ENCODE data around the gene IER5L.
"Not testable (repeated sequence)": the region's sequence is repeated elsewhere in the genome, so short reads cannot be mapped to it uniquely, and the experiment has no call there.

Gene IER5L

DNA sequence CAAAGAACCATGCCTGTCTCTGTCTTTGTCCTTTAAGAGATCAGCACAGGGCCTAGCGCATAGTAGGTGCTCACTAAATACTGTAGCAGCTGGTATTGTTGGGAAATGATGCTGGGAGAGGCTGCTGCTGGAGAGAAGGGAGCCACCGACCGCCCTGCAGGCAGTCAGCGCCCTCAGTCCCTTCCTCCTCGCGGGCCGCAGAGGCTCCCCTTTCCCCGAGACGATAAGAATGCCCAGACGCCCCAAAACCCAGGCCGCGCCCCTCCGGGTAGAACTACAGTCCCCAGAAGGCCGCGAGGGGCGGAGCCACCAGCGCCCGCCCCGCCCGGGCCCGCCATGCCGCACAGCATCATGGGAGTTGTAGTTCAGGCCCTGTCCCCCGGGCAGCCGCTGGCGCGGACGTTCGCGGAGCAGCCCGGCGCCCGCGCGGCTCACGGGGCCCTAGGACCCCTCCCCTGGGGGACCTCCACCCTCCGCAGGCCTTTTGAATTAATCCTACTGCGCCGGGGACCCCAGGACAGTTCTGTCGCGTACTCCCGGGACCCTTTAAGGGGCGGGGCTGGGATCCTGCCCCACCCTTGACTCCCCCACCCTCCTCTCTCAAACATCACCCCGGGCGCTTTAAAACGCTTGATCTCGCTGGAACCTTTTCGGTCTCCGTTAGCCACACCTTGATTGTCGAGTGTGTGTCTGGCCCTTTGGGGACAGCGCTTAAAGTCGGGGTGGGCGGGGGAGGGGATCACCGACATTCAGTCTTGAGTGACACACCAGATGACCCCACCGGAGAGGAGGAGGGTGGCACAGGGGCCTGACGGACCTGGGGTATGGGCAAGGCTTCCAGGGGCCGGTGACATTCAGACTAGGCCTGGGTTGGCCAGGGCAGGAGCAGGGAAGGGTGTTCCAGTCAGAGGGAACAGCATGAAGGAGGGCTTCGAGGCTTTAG is 24.8 kb upstream of the IER5L start:
- peak; percentile 82 for DNase-seq

DNA sequence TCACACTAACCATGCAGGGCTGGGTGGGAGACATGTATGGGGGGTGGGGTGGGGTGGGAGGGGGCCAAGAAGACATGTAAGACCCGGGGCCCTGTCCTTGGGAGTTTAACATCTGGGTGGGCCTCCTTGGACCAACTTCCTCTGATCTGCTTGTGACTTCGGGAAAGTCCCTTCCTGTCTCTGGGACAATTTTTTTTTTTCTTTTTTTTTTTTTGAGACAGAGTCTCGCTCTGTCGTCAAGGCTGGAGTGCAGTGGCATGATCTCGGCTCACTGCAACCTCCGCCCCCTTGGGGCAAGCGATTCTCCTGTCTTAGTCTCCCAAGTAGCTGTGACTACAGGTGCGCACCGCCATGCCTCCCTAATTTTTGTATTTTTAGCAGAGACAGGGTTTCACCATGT is 23.8 kb upstream of the IER5L start:
- no peak for DNase-seq

DNA sequence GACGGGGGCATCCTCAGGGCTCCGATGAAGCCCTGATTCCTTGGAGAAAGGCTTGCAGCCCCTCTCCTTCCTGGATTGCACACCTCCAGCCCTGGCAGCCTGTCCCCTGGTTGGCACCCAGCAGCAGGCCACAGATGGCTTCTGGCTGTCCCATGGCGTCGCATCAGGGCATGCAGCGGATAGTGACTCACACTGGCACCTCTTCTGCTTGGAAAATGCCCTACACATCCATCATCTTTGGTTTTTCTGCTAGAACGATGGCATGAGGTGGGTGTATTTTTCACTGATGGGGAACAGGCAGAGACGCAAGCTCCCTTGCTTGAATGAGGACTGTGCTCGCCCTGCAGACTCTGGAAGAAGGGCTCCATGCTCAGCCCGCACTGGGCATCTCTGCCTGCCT is 23.2 kb upstream of the IER5L start:
- DNase-seq: no peak

DNA sequence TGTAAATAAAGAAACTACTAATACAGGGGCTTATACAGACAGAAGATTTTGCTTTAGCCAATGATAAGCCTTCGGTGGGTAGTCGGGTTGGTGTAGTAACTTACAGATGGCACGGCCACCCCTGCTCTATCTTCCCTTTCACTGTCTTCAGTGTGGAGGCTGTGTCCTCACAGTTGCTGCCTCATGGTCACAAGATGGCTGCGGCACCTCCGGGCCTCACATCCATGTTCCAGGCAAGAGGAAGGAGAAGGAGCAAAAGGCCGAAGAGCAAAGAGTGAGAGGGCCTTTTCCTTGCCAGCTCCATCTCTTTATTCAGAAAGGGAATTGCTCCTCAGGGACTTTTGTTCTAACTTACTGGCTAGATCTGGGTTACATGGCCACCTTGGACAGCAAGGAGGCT is 22.2 kb upstream of the IER5L start:
- no peak for DNase-seq

DNA sequence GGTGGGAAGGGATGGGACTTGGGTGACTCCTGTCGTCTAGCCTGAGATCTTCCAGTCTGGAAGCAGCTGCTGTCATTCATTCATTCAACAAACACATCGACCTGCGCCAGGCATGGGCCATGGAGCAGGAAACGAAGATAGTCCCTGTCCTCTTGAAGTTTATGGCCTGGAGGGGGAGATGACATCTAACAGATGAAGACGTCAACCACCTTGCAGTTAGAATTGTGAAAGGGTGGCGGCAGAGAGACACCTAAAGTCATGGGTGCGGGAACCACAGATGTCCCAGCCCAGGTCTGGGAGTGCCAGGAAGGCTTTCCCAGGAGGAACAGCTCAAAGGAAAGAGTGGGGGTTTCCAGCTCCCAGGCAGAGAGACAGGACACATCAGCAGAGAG is 21.0 kb upstream of the IER5L start:
- DNase-seq: no peak

DNA sequence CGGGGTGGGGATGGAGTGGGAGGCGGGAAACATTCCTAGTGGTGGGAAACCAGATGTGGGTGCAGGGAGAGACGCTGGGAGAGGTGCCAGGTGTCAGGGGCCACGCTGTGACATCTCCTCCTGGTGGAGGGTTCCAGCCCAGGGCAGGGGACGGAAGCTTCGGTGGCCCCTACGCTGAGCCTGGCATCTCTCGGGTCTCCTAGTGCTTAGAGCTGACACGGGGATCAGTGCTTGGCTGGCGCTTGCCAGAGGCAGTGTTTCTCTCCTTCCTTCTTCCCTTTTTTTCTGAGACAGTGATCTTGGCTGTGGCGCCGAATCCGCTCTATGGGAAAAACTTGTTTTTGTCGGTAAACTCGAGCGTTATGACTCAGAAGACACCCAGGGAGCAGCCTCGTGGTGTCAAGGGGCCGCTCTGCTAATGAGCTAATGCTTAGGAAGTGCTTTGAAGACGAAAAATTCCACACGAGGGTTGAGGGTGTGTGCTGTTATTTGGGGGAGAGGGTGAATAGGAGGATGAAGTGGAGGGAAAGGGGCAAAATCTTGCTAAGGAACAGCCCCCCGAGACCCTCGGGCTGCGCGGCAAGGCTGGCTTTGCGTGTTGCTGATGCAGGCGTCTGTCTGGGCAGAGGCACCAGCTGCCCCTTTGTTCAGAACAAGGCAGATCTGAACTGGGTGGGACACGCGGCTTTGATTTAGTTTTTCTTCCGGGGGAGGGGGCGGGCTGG is 20.4 kb upstream of the IER5L start:
- no peak for DNase-seq

DNA sequence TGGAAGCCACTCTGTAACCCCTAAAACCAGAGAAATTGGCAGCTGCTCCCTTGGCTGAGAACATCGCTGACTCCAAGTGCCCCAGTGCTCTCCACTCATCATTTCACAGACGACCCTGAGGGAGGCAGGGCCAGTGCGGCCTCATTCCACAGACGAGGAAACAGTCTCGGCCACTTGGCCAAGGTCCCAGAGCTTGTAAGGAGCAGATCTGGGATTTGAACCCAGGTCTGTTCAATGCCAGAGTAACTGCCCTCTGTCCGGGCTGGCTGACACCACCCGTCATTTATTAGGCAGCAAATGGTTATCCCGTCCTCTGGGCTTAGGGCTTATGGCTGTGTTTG is 19.9 kb upstream of the IER5L start:
- DNase-seq: no peak

DNA sequence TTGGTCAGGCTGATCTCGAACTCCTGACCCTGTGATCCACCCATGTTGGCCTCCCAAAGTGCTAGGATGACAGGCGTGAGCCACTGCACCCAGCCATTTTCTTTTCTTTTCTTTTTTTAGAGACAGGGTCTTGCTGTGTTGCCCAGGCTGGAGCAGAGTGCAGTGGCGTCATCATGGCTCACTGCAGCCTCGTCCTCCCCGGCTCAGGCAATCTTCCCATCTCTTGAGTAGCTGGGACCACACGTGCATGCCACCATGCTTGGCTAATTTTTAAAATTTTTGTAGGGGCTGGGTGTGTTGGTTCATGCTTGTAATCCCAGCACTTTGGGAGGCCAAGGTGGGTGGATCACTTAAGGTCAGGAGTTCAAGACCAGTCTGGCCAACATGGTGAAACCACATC is 19.0 kb upstream of the IER5L start:
- DNase-seq: not testable (repeated sequence)

DNA sequence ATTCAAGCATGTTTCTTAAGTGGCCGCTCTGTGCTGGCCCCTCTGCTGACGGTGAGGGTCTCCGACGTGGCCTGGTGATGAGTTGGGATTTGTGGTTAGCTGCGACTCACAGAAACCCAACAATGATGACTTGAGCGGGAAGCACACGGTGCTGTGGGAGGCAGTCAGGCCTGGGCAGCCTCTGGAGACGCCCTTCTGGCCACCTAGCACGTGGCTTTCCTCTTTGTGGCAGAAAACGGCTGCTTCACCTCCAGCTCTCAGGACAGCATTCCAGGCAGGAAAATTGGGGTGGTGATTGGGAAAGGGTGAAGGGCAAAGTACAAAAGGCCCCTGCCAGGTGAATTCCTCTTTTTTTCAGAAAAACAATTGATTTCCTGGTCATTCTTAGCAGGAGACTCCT is 17.5 kb upstream of the IER5L start:
- DNase-seq: no peak

DNA sequence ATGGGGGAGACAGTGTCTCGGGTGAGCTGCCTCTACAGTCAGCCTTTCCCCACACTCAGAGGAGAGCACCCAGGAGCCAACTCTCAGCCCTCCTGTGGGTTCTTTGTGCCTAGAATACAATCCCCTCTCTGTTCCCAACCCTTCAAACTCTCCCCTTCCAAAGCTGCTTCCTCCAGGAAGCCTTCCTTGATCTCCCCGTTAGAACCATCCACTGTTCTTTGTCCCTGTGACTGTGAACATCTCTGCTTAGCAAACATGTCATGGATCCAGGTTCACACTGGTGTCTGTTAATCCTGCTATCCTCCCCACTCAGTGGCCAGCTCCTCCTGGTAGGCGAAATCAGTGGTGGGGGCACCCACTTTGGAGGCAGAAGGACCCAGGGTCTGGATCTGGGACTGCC is 16.2 kb upstream of the IER5L start:
- no peak for DNase-seq

DNA sequence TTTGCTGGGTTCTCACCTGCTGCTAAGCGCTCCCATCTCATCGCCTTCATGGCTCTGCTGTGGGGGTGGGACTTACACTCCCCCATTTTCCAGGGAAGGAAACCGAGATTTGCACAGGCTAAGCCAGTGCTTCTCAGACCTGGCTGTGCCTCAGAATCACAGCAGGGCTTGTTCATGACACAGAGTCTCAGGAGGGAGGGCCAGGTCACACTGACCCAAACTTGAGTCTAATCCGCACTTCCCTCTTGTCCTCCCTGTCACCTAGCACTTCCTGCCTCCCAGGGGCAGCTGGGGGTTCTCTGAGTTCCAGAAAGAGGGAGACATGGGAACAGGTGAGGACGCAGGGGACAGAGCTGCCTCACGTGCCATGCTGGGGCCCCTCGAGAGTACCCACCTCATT is 15.6 kb upstream of the IER5L start:
- no peak for DNase-seq

DNA sequence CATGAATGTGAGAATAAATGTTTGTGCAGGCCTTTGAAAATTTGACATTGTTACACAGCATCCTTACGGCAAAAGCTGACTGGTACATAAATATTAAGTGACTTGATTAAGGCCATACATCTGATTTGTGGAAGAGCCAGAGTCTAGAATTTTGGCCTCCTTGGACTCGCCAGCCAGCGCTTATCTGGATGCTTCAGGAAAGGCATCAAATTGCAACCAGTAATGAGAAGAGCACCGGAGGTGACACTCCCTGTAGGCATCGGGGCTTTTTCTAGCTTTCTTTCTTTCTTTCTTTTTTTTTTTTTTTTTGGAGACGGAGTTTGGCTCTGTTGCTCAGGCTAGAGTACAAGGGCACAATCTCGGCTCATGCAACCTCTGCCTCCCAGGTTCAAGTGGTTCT is 13.2 kb upstream of the IER5L start:
- no peak for DNase-seq

DNA sequence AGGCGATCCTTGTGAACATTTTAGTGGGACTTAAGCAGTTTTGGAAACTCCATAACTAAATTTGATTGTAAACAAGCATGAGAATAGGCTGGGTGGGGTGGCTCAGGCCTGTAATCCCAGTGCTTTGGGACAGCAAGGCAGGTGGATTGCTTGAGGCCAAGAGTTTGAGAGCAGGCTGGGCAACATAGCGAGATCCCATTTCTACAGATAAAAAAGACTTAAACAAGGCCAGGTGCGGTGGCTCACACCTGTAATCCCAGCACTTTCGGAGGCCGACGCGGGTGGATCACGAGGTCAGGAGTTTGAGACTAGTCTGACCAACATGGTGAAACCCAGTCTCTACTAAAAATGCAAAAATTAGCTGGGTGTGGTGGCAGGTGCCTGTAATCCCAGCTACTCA is 11.9 kb upstream of the IER5L start:
- not testable (repeated sequence) for DNase-seq

DNA sequence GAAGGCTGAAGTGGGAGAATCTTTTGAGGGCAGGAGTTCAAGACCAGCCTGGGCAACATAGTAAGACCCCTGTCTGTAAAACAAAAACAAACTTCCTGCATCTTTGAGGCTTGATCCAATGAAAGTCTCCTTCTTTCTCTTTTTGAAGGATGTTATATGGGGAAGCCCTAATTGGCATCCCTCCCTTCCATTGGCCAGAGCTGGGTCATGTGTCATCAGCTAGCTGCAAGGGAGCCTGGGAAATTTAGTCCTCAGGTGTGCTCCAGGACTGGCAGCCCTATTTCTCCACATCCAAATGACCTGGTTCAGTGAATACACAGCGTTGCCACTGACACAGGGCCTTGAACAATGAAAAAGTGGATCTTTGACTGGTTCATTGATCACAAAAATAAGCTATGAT is 9.0 kb upstream of the IER5L start:
- DNase-seq: no peak

DNA sequence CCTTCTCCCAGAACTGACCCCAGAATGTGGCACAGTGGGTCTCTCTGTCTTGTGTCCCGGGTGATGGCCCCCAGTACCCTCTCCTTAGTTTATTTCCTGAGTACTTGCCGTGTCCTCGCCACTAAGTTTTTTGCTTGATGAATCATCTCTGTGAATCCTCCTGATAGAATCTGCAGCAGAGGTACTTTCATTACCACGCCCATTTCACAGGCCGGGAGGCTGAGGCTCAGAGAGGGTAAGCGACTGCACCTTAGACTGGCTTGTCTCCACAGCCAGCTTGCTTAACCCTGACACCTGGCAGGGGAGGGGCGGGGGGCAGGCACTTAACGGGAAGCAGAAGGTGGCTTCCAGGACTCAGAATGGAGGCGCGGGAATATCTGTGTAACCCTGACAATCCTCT is 7.9 kb upstream of the IER5L start:
- no peak for DNase-seq

DNA sequence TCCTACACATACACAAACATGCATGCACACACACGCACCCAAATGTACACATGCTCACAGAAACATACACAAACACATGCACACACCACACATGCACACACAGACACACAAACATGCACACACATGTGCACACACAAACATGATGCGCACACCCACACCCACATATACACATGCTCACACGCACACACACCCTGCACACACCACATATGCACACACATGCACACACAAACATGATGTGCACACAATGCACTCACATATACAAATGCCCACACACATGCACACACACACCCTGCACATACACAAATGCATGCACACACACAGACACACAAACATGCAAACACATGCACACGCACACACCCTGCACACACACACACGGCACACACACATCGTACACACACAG is 7.3 kb upstream of the IER5L start:
- no peak for DNase-seq

DNA sequence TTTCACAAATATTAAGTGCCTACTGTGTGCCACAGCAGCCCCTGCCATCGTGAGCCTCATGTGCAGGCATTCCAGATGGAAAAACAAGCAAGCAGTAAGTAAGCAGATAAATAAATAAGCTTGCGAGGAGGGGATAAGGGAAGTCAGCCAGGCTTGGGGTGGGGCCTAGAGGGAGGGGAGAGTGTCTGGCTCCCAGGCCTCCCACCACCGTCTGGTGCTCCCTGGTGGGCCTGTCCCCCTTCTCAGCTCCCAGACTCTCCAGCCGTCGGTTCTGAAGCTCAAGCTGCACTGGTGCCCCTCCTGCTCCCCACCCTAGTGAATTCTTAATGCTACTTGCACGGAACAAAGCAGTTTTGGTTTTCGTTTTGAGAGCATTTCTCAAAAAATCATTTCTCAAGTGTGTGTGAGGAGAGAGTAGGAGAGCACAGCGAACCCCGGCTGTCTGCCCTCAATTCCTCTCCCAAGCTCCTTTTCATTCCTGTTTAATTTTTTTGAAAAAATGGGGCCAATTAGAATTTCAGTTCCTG is 6.6 kb upstream of the IER5L start:
- no peak for DNase-seq

DNA sequence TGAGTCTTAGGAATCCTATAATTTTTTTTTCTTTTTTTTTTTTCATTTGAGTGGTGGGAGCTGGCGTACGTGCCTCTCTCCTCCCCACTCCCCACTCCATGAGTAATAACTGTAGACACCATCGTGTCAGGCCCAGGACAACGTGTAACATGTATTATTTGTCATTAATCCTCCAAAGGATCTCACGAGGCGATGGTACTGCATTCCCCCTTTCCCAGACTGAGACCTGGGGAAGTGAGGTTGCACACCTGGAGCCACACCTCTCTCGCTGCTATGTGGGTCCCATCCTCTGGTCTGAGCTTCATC is 6.1 kb upstream of the IER5L start:
- DNase-seq: no peak

DNA sequence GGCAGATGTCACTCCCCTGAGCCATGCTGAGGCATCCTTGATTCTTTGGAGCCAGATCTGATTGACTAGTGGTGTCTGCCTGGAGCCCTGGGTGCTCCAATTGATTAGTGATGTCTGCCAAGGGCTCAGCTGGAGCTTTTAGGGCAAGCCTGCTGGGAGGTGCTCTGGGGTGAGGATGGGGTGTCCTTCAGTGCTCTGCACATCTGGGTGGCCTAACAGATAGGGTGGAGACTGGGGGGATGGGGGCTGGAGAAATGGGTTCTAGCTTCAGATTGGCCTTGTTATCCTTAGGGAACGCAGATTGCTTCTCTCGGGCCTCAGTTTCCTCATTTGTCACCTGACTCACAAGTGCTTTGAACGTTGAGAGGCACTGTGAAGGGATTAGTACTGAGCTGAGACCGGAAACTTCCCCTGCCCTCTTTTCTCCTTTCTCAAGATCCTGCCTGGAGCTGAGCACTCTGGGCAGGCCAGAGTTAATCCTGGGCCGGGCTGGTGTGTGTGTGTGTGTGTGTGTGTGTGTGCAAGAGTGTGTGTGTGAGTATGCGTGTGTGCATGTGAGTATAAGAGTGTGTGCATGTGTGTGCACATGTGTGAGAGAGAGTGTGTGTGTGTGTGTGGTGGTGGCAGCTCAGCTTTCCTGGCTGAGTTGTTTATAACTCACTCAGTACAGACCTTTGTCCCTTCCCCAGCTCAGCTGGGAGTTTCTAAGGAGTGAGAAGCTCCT is 5.6 kb upstream of the IER5L start:
- no peak for DNase-seq

DNA sequence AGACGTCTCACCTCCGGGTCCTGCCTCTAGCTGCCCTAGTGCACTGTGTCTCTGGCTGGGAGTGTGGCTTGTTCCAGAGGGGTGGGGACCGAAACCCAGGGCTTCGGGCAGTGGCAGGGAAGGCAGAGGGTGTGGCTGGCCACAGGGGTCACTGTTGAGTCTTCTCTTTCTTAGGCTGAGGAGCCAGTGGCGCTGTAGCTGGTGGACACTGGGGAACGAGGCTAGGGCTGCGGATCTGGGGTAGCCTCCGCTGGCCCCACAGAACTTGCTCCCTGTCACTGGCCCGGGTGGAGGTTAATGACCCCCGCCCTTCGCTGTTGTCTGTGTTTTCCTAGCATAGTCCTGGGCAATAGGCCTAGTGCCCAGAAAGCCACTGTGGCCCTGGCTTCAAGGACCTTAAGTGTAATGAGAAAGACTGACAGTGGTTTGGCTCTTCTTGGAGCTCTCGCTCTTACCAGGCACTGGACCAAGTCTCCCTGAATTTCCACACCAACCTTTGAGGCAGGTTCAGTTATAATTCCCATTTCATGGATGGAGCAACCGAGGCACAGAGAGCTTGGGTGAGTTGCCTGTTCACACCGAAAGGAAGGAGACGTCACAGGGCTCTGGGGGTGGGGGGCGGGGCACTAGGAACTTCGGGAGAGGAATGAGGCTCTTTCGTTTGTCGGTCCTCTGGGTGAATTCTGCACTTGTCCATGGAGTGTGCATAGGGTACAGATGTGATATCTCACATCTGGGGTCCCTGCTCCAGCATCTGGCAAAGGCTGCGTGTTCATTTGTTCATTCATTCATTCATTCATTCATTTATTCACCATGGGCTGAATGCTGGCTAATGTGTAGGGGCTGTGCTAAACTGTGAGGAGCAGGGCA is 4.8 kb upstream of the IER5L start:
- no peak for DNase-seq

DNA sequence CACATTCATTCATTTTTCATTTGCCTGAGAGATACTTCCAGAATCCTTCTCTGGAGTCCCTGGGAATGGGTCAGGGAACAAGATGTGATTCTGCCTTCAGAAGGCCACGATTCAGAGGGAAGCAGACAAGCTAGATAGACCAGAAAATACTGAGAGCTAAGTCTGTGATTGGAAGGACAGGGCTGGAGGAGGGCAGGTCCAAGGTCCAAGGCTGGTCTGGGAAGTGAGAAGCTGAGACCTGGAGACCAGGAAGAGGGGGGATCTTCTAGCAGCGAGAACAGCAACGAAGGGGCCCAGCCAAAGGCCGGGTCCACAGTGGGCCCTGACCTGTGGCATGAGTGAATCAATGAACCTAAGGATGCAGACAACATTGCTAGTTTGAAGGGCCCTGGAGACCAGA is 4.1 kb upstream of the IER5L start:
- no peak for DNase-seq

DNA sequence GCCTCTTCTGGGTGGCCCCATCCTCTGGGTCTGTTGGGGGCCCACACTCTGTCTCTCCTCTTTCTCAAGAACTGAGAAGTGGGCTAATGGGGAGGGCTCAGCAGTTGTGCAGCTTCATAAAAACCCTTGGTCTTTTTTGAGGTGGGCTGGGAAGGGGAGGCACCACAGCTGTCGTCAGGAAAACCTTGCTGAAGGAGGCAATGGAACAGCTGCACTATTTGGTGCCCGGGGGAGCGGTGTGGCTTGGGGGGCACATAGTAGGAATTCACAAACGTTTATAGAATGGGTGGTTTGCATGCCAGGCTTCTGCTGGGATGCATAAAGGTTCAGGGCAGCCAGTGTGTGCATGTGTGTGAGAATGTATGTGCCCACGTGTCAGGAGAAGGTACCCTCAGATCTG is 3.2 kb upstream of the IER5L start:
- no peak for DNase-seq

All from effector CD8-positive, alpha-beta T cell (primary cell).